Esophagus muscularis mucosa (tissue), 4 donors: ENCODE data around the gene CKLF. TPM values are rescaled to one million over a fixed set of nuclear protein-coding genes. Genes with fewer than 3 reads are reported as not detected.

Experiments
- DNase-seq: peaks from one replicate; pipeline ENCODE4 v3.0.0-alpha.2; 2017; ENCODE audit errors: extremely low spot score
- H3K27ac ChIP-seq, 4 donors: fragments of 200-600 bp; sonication (generic); replicated peaks in 1 of 4; 1 replicate in 3 of 4; 2 replicates in 1 of 4; pipeline ENCODE4 v1.5.1; 2016 to 2019; ENCODE audit warnings: mild to moderate bottlenecking in 1 of 4
- H3K27me3 ChIP-seq, 4 donors: fragments of 200-600 bp; sonication (generic); one replicate each; pipeline versions ENCODE4 v1.5.1 to v1.6.0; 2016 to 2019
- H3K36me3 ChIP-seq, 4 donors: fragments of 200-600 bp; sonication (generic); one replicate each; pipeline ENCODE4 v1.5.1; 2016 to 2019
- H3K4me1 ChIP-seq, 4 donors: fragments of 200-600 bp; sonication (generic); one replicate each; pipeline ENCODE4 v1.5.1; 2016 to 2019
- H3K4me3 ChIP-seq, 4 donors: fragments of 200-600 bp; sonication (generic); 1 replicate in 2 of 4; 2 replicates in 2 of 4; pipeline ENCODE4 v1.5.1; 2016 to 2019; ENCODE audit warnings: mild to moderate bottlenecking in 4 of 4, moderate library complexity in 1 of 4
- H3K9me3 ChIP-seq, 4 donors: fragments of 200-600 bp; sonication (generic); 1 replicate in 3 of 4; 2 replicates in 1 of 4; pipeline ENCODE4 v1.5.1; 2016 to 2019
- CTCF ChIP-seq, 3 experiments: fragments of 200-600 bp in 2 of 3; fragments of 450-650 bp in 1 of 3; sonication (generic) in 2 of 3; IDR thresholded peaks; one replicate each; pipeline ENCODE4 v1.5.1; 2017 to 2019; ENCODE audit warnings: antibody characterized with exemption in 3 of 3, mild to moderate bottlenecking in 2 of 3, moderate library complexity in 1 of 3
- EP300 ChIP-seq: sonication (generic); formaldehyde crosslinking; IDR thresholded peaks from one replicate; pipeline ENCODE4 v1.6.1; 2017; ENCODE audit warnings: antibody characterized with exemption
- POLR2A ChIP-seq: fragments of 450-650 bp; IDR thresholded peaks from one replicate; pipeline ENCODE4 v1.6.1; 2017; ENCODE audit warnings: antibody characterized with exemption, moderate library complexity, mild to moderate bottlenecking, low read depth
- POLR2AphosphoS5 ChIP-seq, 2 donors: sonication (generic); formaldehyde crosslinking; IDR thresholded peaks; one replicate each; pipeline ENCODE4 v1.6.1; 2017; ENCODE audit warnings: antibody characterized with exemption in 2 of 2
- WGBS: methylation state at CpG from one replicate; pipeline ENCODE4 v1.1.5; 2018; 5-methylcytosine and 5-hydroxymethylcytosine counted together
- intact Hi-C: fragments of 100-400 bp; cut with DNase I; formaldehyde crosslinking; loops from one replicate; pipeline ENCODE4 v1.15.1; 2023
- total RNA-seq, 4 donors: library from RNA; depleted of rRNA; stranded (reverse); fragments of >200 nt; gene quantifications; one replicate each; pipeline versions ENCODE4 v1.1.0 to v1.2.1, GENCODE V29; 2016

The CKLF gene
- total RNA-seq, 4 donors from 2014 or later = 18.1 to 28.2 (median 24.2) TPM

- Histone ChIP-seq H3K27ac (no peak overlapping the region), H3K4me3 (peak overlapping the region in 1 of 4 donors; percentile 18), H3K4me1 (peaks cover 0 to 4% (median 0%) of the 10 kb centered on the region in 4 donors), H3K27me3 (no peaks in the 10 kb centered on the region), H3K36me3 (no peaks in the 10 kb centered on the region), H3K9me3 (no peaks in the 10 kb centered on the region)
- intact Hi-C loops = loop anchor here (5.0 kb wide), 1 partner anchor 106 kb away; no protein-coding TSS in a partner anchor
- DNase-seq = no peak
- WGBS = 66% methylated on average over 7 of the region's 7 CpGs
- no peak for TF ChIP-seq CTCF (IDR thresholded peaks at IDR 0.05)
- TF ChIP-seq POLR2A = no peak
- no peak for TF ChIP-seq EP300
- TF ChIP-seq POLR2AphosphoS5 (IDR thresholded peaks at IDR 0.05) = no peak
Measured at GRCh38 chr16:66587881-66588600, 35.7 kb downstream of the CKLF start.

- no peaks in the 10 kb centered on the region for H3K36me3 ChIP-seq
- peaks cover 0 to 3% (median 0%) of the 10 kb centered on the region in 4 donors for H3K9me3 ChIP-seq
- H3K27me3 ChIP-seq = no peaks in the 10 kb centered on the region
- H3K27ac ChIP-seq = no peak overlapping the region
- peaks cover 0 to 4% (median 0%) of the 10 kb centered on the region in 4 donors for H3K4me1 ChIP-seq
- H3K4me3 ChIP-seq = no peak overlapping the region
- no peak for DNase-seq
- intact Hi-C loops = loop anchor here (5.0 kb wide), 1 partner anchor 107 kb away; no protein-coding TSS in a partner anchor
- TF ChIP-seq POLR2AphosphoS5 (IDR thresholded peaks at IDR 0.05) (no peak), CTCF (IDR thresholded peaks at IDR 0.05) (peak; percentile 30 to 51 (median 38))
- WGBS = 77% methylated on average over 5 of the region's 8 CpGs
Measured at GRCh38 chr16:66588981-66589713, 36.8 kb downstream of the CKLF start.

- no peak overlapping the region for H3K4me3 ChIP-seq
- TF ChIP-seq POLR2AphosphoS5 (IDR thresholded peaks at IDR 0.05) (no peak), POLR2A (no peak), EP300 (no peak), CTCF (IDR thresholded peaks at IDR 0.05) (no peak)
- peaks cover 0 to 4% (median 0%) of the 10 kb centered on the region in 4 donors for H3K9me3 ChIP-seq
- no peaks in the 10 kb centered on the region for H3K36me3 ChIP-seq
- H3K4me1 ChIP-seq = peaks cover 0 to 4% (median 0%) of the 10 kb centered on the region in 4 donors
- no peaks in the 10 kb centered on the region for H3K27me3 ChIP-seq
- 80% methylated on average over 8 of the region's 8 CpGs for WGBS
- intact Hi-C loops = no loop called here
- DNase-seq = no peak
- no peak overlapping the region for H3K27ac ChIP-seq
Measured at GRCh38 chr16:66590322-66590721, 37.9 kb downstream of the CKLF start.

- intact Hi-C loops = no loop called here
- DNase-seq = no peak
- Histone ChIP-seq H3K27me3 (no peaks in the 10 kb centered on the region), H3K4me1 (no peaks in the 10 kb centered on the region), H3K36me3 (no peaks in the 10 kb centered on the region), H3K9me3 (peaks cover 0 to 4% (median 0%) of the 10 kb centered on the region in 4 donors), H3K27ac (no peak overlapping the region), H3K4me3 (no peak overlapping the region)
- WGBS = 96% methylated on average over 4 of the region's 4 CpGs
- TF ChIP-seq POLR2AphosphoS5 (IDR thresholded peaks at IDR 0.05) (no peak), CTCF (IDR thresholded peaks at IDR 0.05) (no peak), EP300 (no peak)
Measured at GRCh38 chr16:66591018-66591417, 38.6 kb downstream of the CKLF start.
